OCI-LY3 (cell line): ENCODE results near the gene ARID1B.

ENCODE experiments used
- H2AFZ ChIP-seq: fragments of 200-600, 300-600 bp; shearing (Covaris generic); 2 replicates; pipeline ENCODE4 v1.6.0; 2014; ENCODE audit warnings: antibody characterized with exemption, low read depth, low read length
- H3K27ac ChIP-seq: fragments of 200-600, 300-600 bp; sonication (generic); 2 replicates; pipeline ENCODE4 v1.5.1; 2014; ENCODE audit warnings: mild to moderate bottlenecking, low read length, moderate library complexity, mixed read lengths
- H3K27me3 ChIP-seq: fragments of 200-600, 300-600 bp; sonication (generic); 2 replicates; pipeline ENCODE4 v1.6.1; 2014; ENCODE audit warnings: low read depth, low read length, mixed read lengths
- H3K36me3 ChIP-seq: fragments of 200-600, 300-600 bp; sonication (generic); replicated peaks from 2 replicates; pipeline ENCODE3; 2014; ENCODE audit warnings: low read depth, low read length, mixed read lengths
- H3K4me1 ChIP-seq: fragments of 300-600, 200-600 bp; sonication (generic); 2 replicates; pipeline ENCODE4 v1.6.1; 2014; ENCODE audit warnings: low read length, mixed read lengths
- H3K4me2 ChIP-seq: fragments of 200-600, 300-600 bp; sonication (generic); 2 replicates; pipeline ENCODE4 v1.6.1; 2014; ENCODE audit warnings: low read length, mixed read lengths
- H3K4me3 ChIP-seq: fragments of 300-600, 200-600 bp; sonication (generic); 2 replicates; pipeline ENCODE4 v1.5.1; 2014; ENCODE audit warnings: antibody characterized with exemption, mild to moderate bottlenecking, low read length, moderate library complexity
- H3K79me2 ChIP-seq: fragments of 300-600, 200-600 bp; shearing (Covaris generic); 2 replicates; pipeline ENCODE4 v1.6.1; 2014; ENCODE audit warnings: mild to moderate bottlenecking, low read length, mixed read lengths
- H3K9ac ChIP-seq: fragments of 300-600, 200-600 bp; shearing (Covaris generic); 2 replicates; pipeline ENCODE4 v1.6.0; 2014; ENCODE audit warnings: mild to moderate bottlenecking, low read length, moderate library complexity
- H3K9me3 ChIP-seq: fragments of 200-600, 300-600 bp; shearing (Covaris generic); 2 replicates; pipeline ENCODE4 v1.6.1; 2014; ENCODE audit warnings: low read length, mixed read lengths; ENCODE audit not compliant: insufficient read depth
- H4K20me1 ChIP-seq: fragments of 200-600, 300-600 bp; sonication (generic); 2 replicates; pipeline ENCODE4 v1.6.1; 2016; ENCODE audit warnings: low read length, mixed read lengths; ENCODE audit not compliant: insufficient read depth
- EZH2phosphoT487 ChIP-seq: fragments of 200-600 bp; shearing (Covaris generic); IDR thresholded peaks from 2 replicates; pipeline ENCODE4 v1.6.1; 2018; ENCODE audit warnings: antibody characterized with exemption, mixed run types, low read depth
- TF ChIP-seq, protein P1 (sequence below): fragments of 200-600, 300-600 bp; sonication (generic); IDR thresholded peaks from 2 replicates; pipeline ENCODE4 v1.5.1; 2014; ENCODE audit warnings: antibody characterized with exemption, low read length, low read depth

The ARID1B gene

DNA sequence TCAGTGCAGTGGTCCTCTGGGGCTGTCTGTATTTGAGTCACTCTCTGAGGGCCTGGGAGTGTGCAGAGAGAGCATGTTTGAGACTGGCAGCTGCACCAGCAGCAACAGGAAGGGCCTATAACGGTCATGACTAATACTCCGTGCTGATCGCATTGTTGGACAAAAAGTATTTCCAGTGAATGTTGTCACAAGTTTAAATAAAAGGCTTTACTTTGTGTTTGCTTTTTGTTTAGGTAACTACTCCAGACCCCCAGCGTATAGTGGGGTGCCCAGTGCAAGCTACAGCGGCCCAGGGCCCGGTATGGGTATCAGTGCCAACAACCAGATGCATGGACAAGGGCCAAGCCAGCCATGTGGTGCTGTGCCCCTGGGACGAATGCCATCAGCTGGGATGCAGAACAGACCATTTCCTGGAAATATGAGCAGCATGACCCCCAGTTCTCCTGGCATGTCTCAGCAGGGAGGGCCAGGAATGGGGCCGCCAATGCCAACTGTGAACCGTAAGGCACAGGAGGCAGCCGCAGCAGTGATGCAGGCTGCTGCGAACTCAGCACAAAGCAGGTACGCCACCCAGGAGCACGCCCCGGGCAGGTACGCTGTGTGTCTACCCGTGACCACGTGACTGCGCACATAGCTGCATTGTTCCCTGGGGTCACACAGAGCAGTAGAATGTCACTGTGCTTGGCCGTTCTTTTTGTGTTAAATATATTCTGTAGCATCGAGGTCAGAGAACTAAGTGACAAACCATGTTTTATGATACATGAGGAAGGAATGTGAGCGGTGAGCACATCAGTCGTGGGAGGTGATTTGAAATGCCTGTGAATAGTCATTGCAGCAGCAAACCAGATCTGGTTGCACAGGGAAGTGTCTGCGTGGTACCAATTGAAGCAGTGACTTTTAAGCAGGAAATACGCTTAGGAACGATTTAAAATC, 371.5 kb downstream of the ARID1B start:
- H3K4me2 ChIP-seq, result no peak overlapping the region
- H4K20me1 ChIP-seq, result no peaks in the 10 kb centered on the region
- no peak overlapping the region for H3K27ac ChIP-seq
- no peaks in the 10 kb centered on the region for H3K79me2 ChIP-seq
- no peaks in the 10 kb centered on the region for H3K4me1 ChIP-seq
- no peak overlapping the region for H2AFZ ChIP-seq
- H3K9me3 ChIP-seq, result no peaks in the 10 kb centered on the region
- no peak overlapping the region for H3K4me3 ChIP-seq
- TF ChIP-seq, protein P1, sequence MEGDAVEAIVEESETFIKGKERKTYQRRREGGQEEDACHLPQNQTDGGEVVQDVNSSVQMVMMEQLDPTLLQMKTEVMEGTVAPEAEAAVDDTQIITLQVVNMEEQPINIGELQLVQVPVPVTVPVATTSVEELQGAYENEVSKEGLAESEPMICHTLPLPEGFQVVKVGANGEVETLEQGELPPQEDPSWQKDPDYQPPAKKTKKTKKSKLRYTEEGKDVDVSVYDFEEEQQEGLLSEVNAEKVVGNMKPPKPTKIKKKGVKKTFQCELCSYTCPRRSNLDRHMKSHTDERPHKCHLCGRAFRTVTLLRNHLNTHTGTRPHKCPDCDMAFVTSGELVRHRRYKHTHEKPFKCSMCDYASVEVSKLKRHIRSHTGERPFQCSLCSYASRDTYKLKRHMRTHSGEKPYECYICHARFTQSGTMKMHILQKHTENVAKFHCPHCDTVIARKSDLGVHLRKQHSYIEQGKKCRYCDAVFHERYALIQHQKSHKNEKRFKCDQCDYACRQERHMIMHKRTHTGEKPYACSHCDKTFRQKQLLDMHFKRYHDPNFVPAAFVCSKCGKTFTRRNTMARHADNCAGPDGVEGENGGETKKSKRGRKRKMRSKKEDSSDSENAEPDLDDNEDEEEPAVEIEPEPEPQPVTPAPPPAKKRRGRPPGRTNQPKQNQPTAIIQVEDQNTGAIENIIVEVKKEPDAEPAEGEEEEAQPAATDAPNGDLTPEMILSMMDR, result no peak
- no peak for TF ChIP-seq EZH2phosphoT487
- H3K9ac ChIP-seq, result no peak overlapping the region
- H3K27me3 ChIP-seq, result no peaks in the 10 kb centered on the region
- H3K36me3 ChIP-seq, result peaks cover 4% of the 10 kb centered on the region

GRCh38 chr6:157150076-157150475, 372.9 kb downstream of the ARID1B start:
- H3K4me2 ChIP-seq, result no peak overlapping the region
- no peaks in the 10 kb centered on the region for H3K9me3 ChIP-seq
- no peak overlapping the region for H3K4me3 ChIP-seq
- no peak overlapping the region for H3K9ac ChIP-seq
- TF ChIP-seq, protein P1, result no peak
- no peak for TF ChIP-seq EZH2phosphoT487
- no peaks in the 10 kb centered on the region for H3K79me2 ChIP-seq
- H3K27me3 ChIP-seq, result no peaks in the 10 kb centered on the region
- no peak overlapping the region for H2AFZ ChIP-seq
- no peaks in the 10 kb centered on the region for H4K20me1 ChIP-seq
- H3K27ac ChIP-seq, result no peak overlapping the region
- peaks cover 4% of the 10 kb centered on the region for H3K36me3 ChIP-seq
- no peaks in the 10 kb centered on the region for H3K4me1 ChIP-seq

- H3K27ac ChIP-seq, result no peak overlapping the region
Measured at GRCh38 chr6:157151029-157151428, 373.9 kb downstream of the ARID1B start.

DNA sequence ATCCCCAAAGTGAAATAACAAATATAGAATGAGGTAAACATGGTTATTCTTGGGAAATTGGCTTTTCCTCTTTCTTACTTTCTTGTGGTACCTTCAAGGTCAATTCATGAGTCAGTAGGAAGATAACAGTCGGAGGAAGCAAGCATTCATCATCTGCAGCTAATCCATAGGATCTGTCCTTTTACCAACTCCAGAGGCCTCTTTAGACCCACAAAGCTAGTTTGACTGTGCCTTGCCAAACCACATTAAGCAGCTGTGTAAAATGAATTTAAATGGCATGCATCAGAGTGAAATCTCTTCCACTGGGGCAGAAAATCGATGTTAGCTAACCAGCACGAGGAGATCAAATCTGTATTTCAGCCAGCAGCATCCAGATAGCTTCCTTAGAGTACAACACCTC, 374.8 kb downstream of the ARID1B start:
- no peak overlapping the region for H2AFZ ChIP-seq
- H3K9ac ChIP-seq, result no peak overlapping the region
- no peaks in the 10 kb centered on the region for H3K4me1 ChIP-seq
- TF ChIP-seq, protein P1, result no peak
- no peak for TF ChIP-seq EZH2phosphoT487
- H3K4me3 ChIP-seq, result no peak overlapping the region
- peaks cover 4% of the 10 kb centered on the region for H3K36me3 ChIP-seq
- no peak overlapping the region for H3K4me2 ChIP-seq
- H3K9me3 ChIP-seq, result no peaks in the 10 kb centered on the region
- no peaks in the 10 kb centered on the region for H4K20me1 ChIP-seq
- no peak overlapping the region for H3K27ac ChIP-seq
- no peaks in the 10 kb centered on the region for H3K79me2 ChIP-seq
- no peaks in the 10 kb centered on the region for H3K27me3 ChIP-seq

More at GRCh38 chr6:157151029-157151428, 373.9 kb downstream of the ARID1B start:
- H3K9ac ChIP-seq, result no peak overlapping the region
- H3K4me1 ChIP-seq, result no peaks in the 10 kb centered on the region
- no peaks in the 10 kb centered on the region for H3K79me2 ChIP-seq
- no peak overlapping the region for H3K4me2 ChIP-seq
- peaks cover 4% of the 10 kb centered on the region for H3K36me3 ChIP-seq
- H4K20me1 ChIP-seq, result no peaks in the 10 kb centered on the region
- no peaks in the 10 kb centered on the region for H3K9me3 ChIP-seq
- H2AFZ ChIP-seq, result no peak overlapping the region
- TF ChIP-seq, protein P1, result no peak
- no peak for TF ChIP-seq EZH2phosphoT487
- no peaks in the 10 kb centered on the region for H3K27me3 ChIP-seq
- no peak overlapping the region for H3K4me3 ChIP-seq
